Measurements from ENCODE around the gene TGFB1I1.

TGFB1I1 gene

DNA sequence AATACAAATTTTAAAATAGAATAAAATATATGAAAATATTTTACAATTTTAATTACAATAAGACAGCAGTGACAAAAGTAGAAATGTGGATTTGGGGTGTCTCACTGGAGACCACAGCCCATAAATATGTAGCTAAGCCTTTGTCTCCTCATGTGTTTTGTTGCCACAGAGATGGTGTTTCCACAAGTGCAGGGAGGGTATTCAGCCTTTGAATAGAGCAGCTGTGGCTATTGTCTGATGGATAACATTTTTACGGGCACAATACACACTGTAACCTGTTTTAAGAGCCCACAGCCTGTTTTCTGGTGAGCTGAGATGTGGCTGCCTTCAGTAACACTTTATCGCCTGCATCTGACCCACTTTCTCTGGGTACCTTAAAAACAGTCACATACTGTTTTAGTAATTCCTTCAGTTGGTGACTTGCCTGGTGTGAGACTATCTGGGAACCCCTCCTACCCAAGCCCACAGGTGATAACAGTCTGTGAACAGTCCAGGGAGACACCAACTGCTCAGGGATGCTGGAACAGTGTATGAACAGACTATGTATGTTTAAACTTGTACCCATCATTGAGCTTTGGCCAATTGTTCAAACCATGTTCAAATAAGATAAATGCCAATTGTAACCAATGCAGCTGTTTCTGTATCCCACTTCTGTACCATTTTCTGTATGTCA, 47.9 kb downstream of the TGFB1I1 start:
- TF ChIP-seq RAD21 (IDR thresholded peaks at IDR 0.05; ENCODE audit: low read depth) (no peak), USF1 (IDR thresholded peaks at IDR 0.05) (no peak), EP300 (IDR thresholded peaks at IDR 0.05; ENCODE audit: borderline replicate concordance) (no peak), TEAD4 (IDR thresholded peaks at IDR 0.05) (no peak), TAF1 (IDR thresholded peaks at IDR 0.05; ENCODE audit: low read depth) (no peak), ZBTB7A (IDR thresholded peaks at IDR 0.05; ENCODE audit: low read depth) (no peak), MAX (IDR thresholded peaks at IDR 0.05) (no peak)

- no peak for TF ChIP-seq EP300 (IDR thresholded peaks at IDR 0.05; ENCODE audit: borderline replicate concordance)
- TF ChIP-seq TEAD4 (IDR thresholded peaks at IDR 0.05) = no peak
- no peak for TF ChIP-seq ZBTB7A (IDR thresholded peaks at IDR 0.05; ENCODE audit: low read depth)
- no peak for TF ChIP-seq RAD21 (IDR thresholded peaks at IDR 0.05; ENCODE audit: low read depth)
- TF ChIP-seq REST (IDR thresholded peaks at IDR 0.05; ENCODE audit: low read depth) = no peak
- no peak for TF ChIP-seq NFIC (IDR thresholded peaks at IDR 0.05)
- no peak for TF ChIP-seq TAF1 (IDR thresholded peaks at IDR 0.05; ENCODE audit: low read depth)
- no peak for TF ChIP-seq USF1 (IDR thresholded peaks at IDR 0.05)
- no peak for TF ChIP-seq MAX (IDR thresholded peaks at IDR 0.05)
- TF ChIP-seq YY1 (IDR thresholded peaks at IDR 0.05; ENCODE audit: low read depth) = no peak
- TF ChIP-seq FOXM1 (IDR thresholded peaks at IDR 0.05; ENCODE audit: borderline replicate concordance, low read depth) = no peak
These were observed 49.4 kb downstream of the TGFB1I1 start for GRCh38 chr16:31521368-31521767.

- TF ChIP-seq ZBTB7A (IDR thresholded peaks at IDR 0.05; ENCODE audit: low read depth) = no peak
- TF ChIP-seq FOXM1 (IDR thresholded peaks at IDR 0.05; ENCODE audit: borderline replicate concordance, low read depth) = no peak
- TF ChIP-seq EGR1 (IDR thresholded peaks at IDR 0.05) = no peak
- TF ChIP-seq REST (IDR thresholded peaks at IDR 0.05; ENCODE audit: low read depth) = no peak
- TF ChIP-seq RAD21 (IDR thresholded peaks at IDR 0.05; ENCODE audit: low read depth) = no peak
- TF ChIP-seq EP300 (IDR thresholded peaks at IDR 0.05; ENCODE audit: borderline replicate concordance) = no peak
- TF ChIP-seq USF1 (IDR thresholded peaks at IDR 0.05) = no peak
- no peak for TF ChIP-seq CREB1 (IDR thresholded peaks at IDR 0.05; ENCODE audit: low read depth)
- TF ChIP-seq YY1 (IDR thresholded peaks at IDR 0.05; ENCODE audit: low read depth) = no peak
- no peak for TF ChIP-seq TCF12 (IDR thresholded peaks at IDR 0.05; ENCODE audit: low read depth)
These were observed 50.1 kb downstream of the TGFB1I1 start for GRCh38 chr16:31522071-31522470.

DNA sequence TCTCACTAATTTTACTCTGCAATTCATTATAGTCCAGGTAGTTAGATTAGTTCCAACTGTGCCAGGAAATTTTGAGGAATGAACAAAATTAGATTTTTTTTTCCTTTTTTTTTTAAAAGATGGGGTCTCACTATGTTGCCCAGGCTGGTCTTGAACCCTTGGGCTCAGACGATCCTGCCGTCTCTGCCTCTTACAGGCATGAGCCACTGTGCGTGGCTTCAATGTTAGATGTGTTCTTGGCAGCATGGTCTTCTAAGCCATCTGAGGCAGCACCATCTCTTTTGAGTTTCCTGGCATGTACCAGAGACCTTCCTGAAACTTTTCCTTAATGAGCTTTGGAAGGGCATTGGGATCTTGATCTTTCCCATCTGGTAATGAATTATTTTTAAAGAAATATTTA, 53.2 kb downstream of the TGFB1I1 start:
- no peak for TF ChIP-seq USF1 (IDR thresholded peaks at IDR 0.05)
- no peak for TF ChIP-seq REST (IDR thresholded peaks at IDR 0.05; ENCODE audit: low read depth)
- no peak for TF ChIP-seq TAF1 (IDR thresholded peaks at IDR 0.05; ENCODE audit: low read depth)
- TF ChIP-seq NFIC (IDR thresholded peaks at IDR 0.05) = no peak
- no peak for TF ChIP-seq EP300 (IDR thresholded peaks at IDR 0.05; ENCODE audit: borderline replicate concordance)
- no peak for TF ChIP-seq TCF12 (IDR thresholded peaks at IDR 0.05; ENCODE audit: low read depth)
- TF ChIP-seq CEBPB (IDR thresholded peaks at IDR 0.05) = no peak
- TF ChIP-seq ZBTB7A (IDR thresholded peaks at IDR 0.05; ENCODE audit: low read depth) = no peak
- no peak for TF ChIP-seq MAX (IDR thresholded peaks at IDR 0.05)
- TF ChIP-seq CREB1 (IDR thresholded peaks at IDR 0.05; ENCODE audit: low read depth) = no peak
- no peak for TF ChIP-seq RAD21 (IDR thresholded peaks at IDR 0.05; ENCODE audit: low read depth)
- TF ChIP-seq YY1 (IDR thresholded peaks at IDR 0.05; ENCODE audit: low read depth) = no peak
- TF ChIP-seq FOXM1 (IDR thresholded peaks at IDR 0.05; ENCODE audit: borderline replicate concordance, low read depth) = no peak
- TF ChIP-seq TEAD4 (IDR thresholded peaks at IDR 0.05) = no peak
- TF ChIP-seq EGR1 (IDR thresholded peaks at IDR 0.05) = no peak

All from Ishikawa (cell line).